ENCODE results near the gene PRKAG2.

PRKAG2 gene

DNA sequence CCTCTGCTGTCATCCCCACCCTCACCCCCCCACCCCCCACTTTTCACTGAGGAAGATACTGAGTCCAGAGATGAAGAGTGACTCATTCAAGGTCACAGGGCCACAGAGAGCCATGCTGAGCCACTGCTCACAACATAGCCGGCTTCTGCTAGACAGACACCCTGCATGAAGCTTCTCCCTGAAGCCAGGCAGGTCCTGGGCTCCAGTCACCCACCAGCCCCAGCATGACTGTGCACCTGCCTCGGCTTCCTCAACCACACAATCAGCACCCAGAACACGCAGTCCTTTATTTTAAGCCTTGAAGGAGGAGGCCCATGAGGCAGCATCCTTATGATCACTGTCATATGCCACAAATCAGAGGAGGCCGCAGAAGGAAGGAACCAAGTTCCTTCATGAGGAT lies 19.2 kb upstream of the PRKAG2 start:
- Histone ChIP-seq H3K9me2 (replicated peaks; ENCODE audit: insufficient read depth, low read length) (no peaks in the 10 kb centered on the region), H3K4me3 (ENCODE audit: insufficient read depth, low read length, poor library complexity, severe bottlenecking) (no peak overlapping the region), H2AFZ (ENCODE audit: low read depth, low read length, severe bottlenecking) (no peak overlapping the region), H3K36me3 (ENCODE audit: low read length) (no peaks in the 10 kb centered on the region), H3K9ac (ENCODE audit: low read length) (no peak overlapping the region), H3K27me3 (ENCODE audit: low read length) (no peaks in the 10 kb centered on the region), H3K27ac (ENCODE audit: low read depth, low read length) (no peak overlapping the region), H3F3A (ENCODE audit: insufficient read depth) (no peaks in the 10 kb centered on the region), H3K4me2 (ENCODE audit: low read depth, low read length, poor library complexity, severe bottlenecking) (no peak overlapping the region), H4K20me1 (ENCODE audit: low read depth, low read length) (no peaks in the 10 kb centered on the region), H3K9me3 (ENCODE audit: insufficient read depth, low read length) (no peaks in the 10 kb centered on the region), H3K79me2 (ENCODE audit: insufficient read depth, low read length) (no peaks in the 10 kb centered on the region)
- TF ChIP-seq CTCF (IDR thresholded peaks at IDR 0.05; ENCODE audit: insufficient read depth, low read length, poor library complexity, severe bottlenecking) (no peak), EZH2phosphoT487 (conservative IDR thresholded peaks at IDR 0.05; ENCODE audit: low read length) (no peak)

GRCh38 chr7:151895631-151896031 lies 18.7 kb upstream of the PRKAG2 start:
- Histone ChIP-seq H2AFZ (ENCODE audit: low read depth, low read length, severe bottlenecking) (no peak overlapping the region), H3K27me3 (ENCODE audit: low read length) (no peaks in the 10 kb centered on the region), H3K4me3 (ENCODE audit: insufficient read depth, low read length, poor library complexity, severe bottlenecking) (no peak overlapping the region), H3K79me2 (ENCODE audit: insufficient read depth, low read length) (no peaks in the 10 kb centered on the region), H3K9me2 (replicated peaks; ENCODE audit: insufficient read depth, low read length) (no peaks in the 10 kb centered on the region), H3K9ac (ENCODE audit: low read length) (no peak overlapping the region), H3K36me3 (ENCODE audit: low read length) (no peaks in the 10 kb centered on the region), H3K27ac (ENCODE audit: low read depth, low read length) (no peak overlapping the region), H3K4me2 (ENCODE audit: low read depth, low read length, poor library complexity, severe bottlenecking) (no peak overlapping the region), H4K20me1 (ENCODE audit: low read depth, low read length) (no peaks in the 10 kb centered on the region), H3K9me3 (ENCODE audit: insufficient read depth, low read length) (no peaks in the 10 kb centered on the region), H3F3A (ENCODE audit: insufficient read depth) (no peaks in the 10 kb centered on the region)
- TF ChIP-seq CTCF (IDR thresholded peaks at IDR 0.05; ENCODE audit: insufficient read depth, low read length, poor library complexity, severe bottlenecking): no peak
- TF ChIP-seq EZH2phosphoT487 (conservative IDR thresholded peaks at IDR 0.05; ENCODE audit: low read length): no peak

- Histone ChIP-seq H3K27ac (ENCODE audit: low read depth, low read length) (no peak overlapping the region), H3K27me3 (ENCODE audit: low read length) (no peaks in the 10 kb centered on the region), H3K36me3 (ENCODE audit: low read length) (no peaks in the 10 kb centered on the region), H3F3A (ENCODE audit: insufficient read depth) (no peaks in the 10 kb centered on the region), H3K79me2 (ENCODE audit: insufficient read depth, low read length) (no peaks in the 10 kb centered on the region), H4K20me1 (ENCODE audit: low read depth, low read length) (no peaks in the 10 kb centered on the region), H2AFZ (ENCODE audit: low read depth, low read length, severe bottlenecking) (no peak overlapping the region), H3K4me3 (ENCODE audit: insufficient read depth, low read length, poor library complexity, severe bottlenecking) (no peak overlapping the region), H3K9ac (ENCODE audit: low read length) (no peak overlapping the region), H3K9me3 (ENCODE audit: insufficient read depth, low read length) (no peaks in the 10 kb centered on the region), H3K4me2 (ENCODE audit: low read depth, low read length, poor library complexity, severe bottlenecking) (no peak overlapping the region), H3K9me2 (replicated peaks; ENCODE audit: insufficient read depth, low read length) (no peaks in the 10 kb centered on the region)
- TF ChIP-seq CTCF (IDR thresholded peaks at IDR 0.05; ENCODE audit: insufficient read depth, low read length, poor library complexity, severe bottlenecking) (no peak), EZH2phosphoT487 (conservative IDR thresholded peaks at IDR 0.05; ENCODE audit: low read length) (no peak)
These were observed 18.2 kb upstream of the PRKAG2 start for GRCh38 chr7:151895008-151895630.
